GM12873 (cell line): ENCODE results near the gene POLR3A.

ENCODE experiments used
- CTCF ChIP-seq: IDR thresholded peaks from 2 replicates; pipeline ENCODE4 v1.5.1; 2012; ENCODE audit warnings: low read depth, mild to moderate bottlenecking, moderate library complexity, low read length, control low read depth; ENCODE audit not compliant: insufficient read depth; ENCODE audit errors: missing control alignments

The POLR3A gene

GRCh38 chr10:78025685-78026364 is 3.5 kb downstream of the POLR3A start:
- no peak for TF ChIP-seq CTCF

- no peak for TF ChIP-seq CTCF
Observed at GRCh38 chr10:78023741-78024140, 5.6 kb downstream of the POLR3A start.

- TF ChIP-seq CTCF = no peak
Observed at GRCh38 chr10:78021201-78021600, 8.1 kb downstream of the POLR3A start.

- TF ChIP-seq CTCF = no peak
Observed at GRCh38 chr10:78019264-78019663, 10.1 kb downstream of the POLR3A start.

- TF ChIP-seq CTCF = no peak
Observed at GRCh38 chr10:78017856-78018255, 11.5 kb downstream of the POLR3A start.

GRCh38 chr10:78015546-78015945 is 13.8 kb downstream of the POLR3A start:
- TF ChIP-seq CTCF = no peak

- no peak for TF ChIP-seq CTCF
Observed at GRCh38 chr10:78013564-78013963, 15.8 kb downstream of the POLR3A start.
